Mammary epithelial cell (primary cell): ENCODE measurements around the gene TYW1B.
"Not testable (repeated sequence)": the region's sequence is repeated elsewhere in the genome, so short reads cannot be mapped to it uniquely, and the experiment has no call there.

Experiments
- EZH2 ChIP-seq: IDR thresholded peaks from 2 replicates; pipeline ENCODE4 v1.6.1; 2012; ENCODE audit warnings: low read length, inconsistent platforms, borderline replicate concordance
- TF ChIP-seq, protein P1 (sequence below), 2 donors: IDR thresholded peaks in 1 of 2; conservative IDR thresholded peaks in 1 of 2; 2 replicates each; pipeline ENCODE4 v1.5.1; 2011 to 2012; ENCODE audit warnings: inconsistent platforms in 2 of 2, low read length in 2 of 2, mild to moderate bottlenecking in 2 of 2, control low read depth in 1 of 2, low read depth in 1 of 2; ENCODE audit not compliant: insufficient read depth in 1 of 2; ENCODE audit errors: extremely low read depth in 1 of 2

- TF ChIP-seq EZH2 = not testable (repeated sequence)
- TF ChIP-seq, protein P1, sequence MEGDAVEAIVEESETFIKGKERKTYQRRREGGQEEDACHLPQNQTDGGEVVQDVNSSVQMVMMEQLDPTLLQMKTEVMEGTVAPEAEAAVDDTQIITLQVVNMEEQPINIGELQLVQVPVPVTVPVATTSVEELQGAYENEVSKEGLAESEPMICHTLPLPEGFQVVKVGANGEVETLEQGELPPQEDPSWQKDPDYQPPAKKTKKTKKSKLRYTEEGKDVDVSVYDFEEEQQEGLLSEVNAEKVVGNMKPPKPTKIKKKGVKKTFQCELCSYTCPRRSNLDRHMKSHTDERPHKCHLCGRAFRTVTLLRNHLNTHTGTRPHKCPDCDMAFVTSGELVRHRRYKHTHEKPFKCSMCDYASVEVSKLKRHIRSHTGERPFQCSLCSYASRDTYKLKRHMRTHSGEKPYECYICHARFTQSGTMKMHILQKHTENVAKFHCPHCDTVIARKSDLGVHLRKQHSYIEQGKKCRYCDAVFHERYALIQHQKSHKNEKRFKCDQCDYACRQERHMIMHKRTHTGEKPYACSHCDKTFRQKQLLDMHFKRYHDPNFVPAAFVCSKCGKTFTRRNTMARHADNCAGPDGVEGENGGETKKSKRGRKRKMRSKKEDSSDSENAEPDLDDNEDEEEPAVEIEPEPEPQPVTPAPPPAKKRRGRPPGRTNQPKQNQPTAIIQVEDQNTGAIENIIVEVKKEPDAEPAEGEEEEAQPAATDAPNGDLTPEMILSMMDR (conservative IDR thresholded peaks at IDR 0.05 in 1 of 2, IDR thresholded peaks at IDR 0.05 in 1 of 2; ENCODE audit: extremely low read depth in 1 of 2, insufficient read depth in 1 of 2, low read depth in 1 of 2, low read length in 2 of 2) = not testable (repeated sequence)
These were observed 151.1 kb downstream of the TYW1B start for GRCh38 chr7:72676880-72677279.
